ENCODE data around the gene ZIC1.

The ZIC1 gene

GRCh38 chr3:147380387-147380951, 28.7 kb upstream of the ZIC1 start:
- Histone ChIP-seq H3K27ac (ENCODE audit: low read length) (no peak overlapping the region), H3K9me2 (replicated peaks; ENCODE audit: insufficient read depth, low read length) (no peaks in the 10 kb centered on the region), H3K4me3 (ENCODE audit: low read length) (no peak overlapping the region), H2AFZ (ENCODE audit: low read length) (no peak overlapping the region), H3F3A (ENCODE audit: insufficient read depth, low read length) (no peaks in the 10 kb centered on the region), H3K4me1 (ENCODE audit: low read length) (no peaks in the 10 kb centered on the region), H3K9ac (ENCODE audit: low read length) (no peak overlapping the region), H3K4me2 (ENCODE audit: low read depth, low read length) (no peak overlapping the region), H3K36me3 (replicated peaks; ENCODE audit: insufficient read depth, low read length) (no peaks in the 10 kb centered on the region), H4K20me1 (ENCODE audit: insufficient read depth, low read length) (no peaks in the 10 kb centered on the region), H3K9me3 (replicated peaks; ENCODE audit: insufficient read depth, low read length) (no peaks in the 10 kb centered on the region), H3K27me3 (replicated peaks; ENCODE audit: insufficient read depth, low read length) (no peaks in the 10 kb centered on the region), H3K79me2 (ENCODE audit: low read length) (no peaks in the 10 kb centered on the region)
- no peak for DNase-seq
- no peak for TF ChIP-seq EZH2 (optimal IDR thresholded peaks at IDR 0.05; ENCODE audit: low read depth, low read length)
- TF ChIP-seq EZH2phosphoT487 (IDR thresholded peaks at IDR 0.05; ENCODE audit: low read length): no peak
- TF ChIP-seq CTCF (IDR thresholded peaks at IDR 0.05; ENCODE audit: low read length): no peak

- H3K36me3 ChIP-seq (replicated peaks; ENCODE audit: insufficient read depth, low read length): no peaks in the 10 kb centered on the region
- H3K9me2 ChIP-seq (replicated peaks; ENCODE audit: insufficient read depth, low read length): no peaks in the 10 kb centered on the region
- H3K4me1 ChIP-seq (ENCODE audit: low read length): no peaks in the 10 kb centered on the region
- no peaks in the 10 kb centered on the region for H4K20me1 ChIP-seq (ENCODE audit: insufficient read depth, low read length)
- no peaks in the 10 kb centered on the region for H3K79me2 ChIP-seq (ENCODE audit: low read length)
- DNase-seq: no peak
- H3K4me2 ChIP-seq (ENCODE audit: low read depth, low read length): no peak overlapping the region
- H3K27me3 ChIP-seq (replicated peaks; ENCODE audit: insufficient read depth, low read length): no peaks in the 10 kb centered on the region
- no peak overlapping the region for H3K4me3 ChIP-seq (ENCODE audit: low read length)
- no peak overlapping the region for H3K9ac ChIP-seq (ENCODE audit: low read length)
- no peak overlapping the region for H2AFZ ChIP-seq (ENCODE audit: low read length)
- H3K9me3 ChIP-seq (replicated peaks; ENCODE audit: insufficient read depth, low read length): no peaks in the 10 kb centered on the region
- no peak overlapping the region for H3K27ac ChIP-seq (ENCODE audit: low read length)
- TF ChIP-seq EZH2phosphoT487 (IDR thresholded peaks at IDR 0.05; ENCODE audit: low read length) (no peak), EZH2 (optimal IDR thresholded peaks at IDR 0.05; ENCODE audit: low read depth, low read length) (no peak), CTCF (IDR thresholded peaks at IDR 0.05; ENCODE audit: low read length) (no peak)
- H3F3A ChIP-seq (ENCODE audit: insufficient read depth, low read length): no peaks in the 10 kb centered on the region
Measured at GRCh38 chr3:147380977-147381376, 28.2 kb upstream of the ZIC1 start.

DNA sequence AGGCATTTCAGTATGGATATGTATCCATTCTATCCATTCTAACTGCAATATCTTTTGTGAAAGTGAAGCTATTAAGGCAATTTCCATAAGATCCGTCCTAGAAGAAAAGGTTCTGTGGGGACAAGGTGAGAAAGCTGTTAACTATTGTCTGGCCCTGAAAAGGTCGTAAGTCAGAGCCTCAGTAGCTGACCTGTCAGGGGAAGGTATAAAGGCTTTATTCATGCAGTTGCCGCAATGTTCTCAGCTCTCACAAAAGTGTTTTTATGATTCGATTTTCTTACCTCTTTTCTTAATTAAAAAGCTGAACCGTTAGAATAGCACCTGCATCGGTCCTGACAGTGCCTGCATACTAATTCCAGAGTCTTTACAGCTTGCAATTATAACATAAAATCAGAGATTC, 27.6 kb upstream of the ZIC1 start:
- no peak overlapping the region for H3K4me3 ChIP-seq (ENCODE audit: low read length)

More for the DNA sequence above, 27.6 kb upstream of the ZIC1 start:
- Histone ChIP-seq H3K9me2 (replicated peaks; ENCODE audit: insufficient read depth, low read length) (no peaks in the 10 kb centered on the region), H4K20me1 (ENCODE audit: insufficient read depth, low read length) (no peaks in the 10 kb centered on the region), H3K79me2 (ENCODE audit: low read length) (no peaks in the 10 kb centered on the region), H2AFZ (ENCODE audit: low read length) (no peak overlapping the region), H3K9ac (ENCODE audit: low read length) (no peak overlapping the region), H3K36me3 (replicated peaks; ENCODE audit: insufficient read depth, low read length) (no peaks in the 10 kb centered on the region), H3K27ac (ENCODE audit: low read length) (no peak overlapping the region), H3K9me3 (replicated peaks; ENCODE audit: insufficient read depth, low read length) (no peaks in the 10 kb centered on the region), H3K4me1 (ENCODE audit: low read length) (no peaks in the 10 kb centered on the region), H3K27me3 (replicated peaks; ENCODE audit: insufficient read depth, low read length) (no peaks in the 10 kb centered on the region), H3K4me2 (ENCODE audit: low read depth, low read length) (no peak overlapping the region), H3F3A (ENCODE audit: insufficient read depth, low read length) (no peaks in the 10 kb centered on the region)
- no peak for TF ChIP-seq CTCF (IDR thresholded peaks at IDR 0.05; ENCODE audit: low read length)
- DNase-seq: no peak

Measured in MM.1S (cell line).